Measurements from ENCODE around the gene GNL1.
A peak's percentile ranks its signal among the peaks of the same experiment; 100 is the strongest.

Gene GNL1

DNA sequence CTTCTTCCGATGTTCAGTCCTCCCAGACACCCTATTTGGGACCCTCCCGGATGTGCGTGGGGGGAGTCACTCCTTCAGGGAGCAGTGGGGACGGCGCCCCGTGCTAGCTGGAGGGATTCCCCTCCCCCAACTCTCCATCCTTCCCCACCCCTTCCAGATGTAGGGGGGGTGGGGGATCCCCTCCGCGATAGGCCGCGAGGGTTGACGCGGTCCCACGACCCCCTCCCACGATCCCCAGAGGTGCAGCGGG lies 548 bp downstream of the GNL1 start:
- peak overlapping the region; percentile 86 for H3K4me3 ChIP-seq (ENCODE audit: low read depth, low read length)
- no peaks in the 10 kb centered on the region for H3K9me3 ChIP-seq (ENCODE audit: control insufficient read depth, insufficient read depth, low read depth, low read length)
- peak overlapping the region; percentile 74 for H3K27ac ChIP-seq (ENCODE audit: extremely low read depth, low read depth, low read length)
- H3K4me1 ChIP-seq (ENCODE audit: control insufficient read depth, insufficient read depth, low read length), result 0 out of 2 replicates have a peak, but pooled peaks cover 3% of the 10 kb centered on the region
- POLR2A ChIA-PET, result interaction anchor here (0.6 to 4.1 kb wide), 11 partner anchors 10 to 1959 kb away, joined by 3 to 41 read pairs (median 6); partner anchors contain the start of genes ABCF1 and DHX16
- H3K36me3 ChIP-seq (ENCODE audit: control insufficient read depth in 2 of 2, insufficient read depth in 1 of 2, low read length in 2 of 2), result peaks cover 24 to 55% of the 10 kb centered on the region in 2 experiments
- TF ChIP-seq ZNF223 (tag by site-specific recombination; IDR thresholded peaks at IDR 0.05) (no peak), ZNF394 (tag by site-specific recombination; IDR thresholded peaks at IDR 0.05; ENCODE audit: borderline replicate concordance) (no peak), ZNF768 (tag by site-specific recombination; IDR thresholded peaks at IDR 0.05) (no peak), GLI4 (tag by site-specific recombination; IDR thresholded peaks at IDR 0.05) (no peak), ZNF561 (tag by site-specific recombination; IDR thresholded peaks at IDR 0.05; ENCODE audit: borderline replicate concordance) (no peak), ZFP37 (tag by site-specific recombination; IDR thresholded peaks at IDR 0.05) (0 out of 2 replicates have a peak, but pooled peaks have one; percentile 62), ZBTB48 (tag by site-specific recombination; IDR thresholded peaks at IDR 0.05) (peak; percentile 67; the same call in 1 of the 2 replicates), BCL11A (tag by site-specific recombination; IDR thresholded peaks at IDR 0.05; ENCODE audit: low read depth) (peak; percentile 27; the same call in 1 of the 2 replicates), WT1 (tag by site-specific recombination; IDR thresholded peaks at IDR 0.05) (peak; percentile 26), ZFHX2 (tag by site-specific recombination; conservative IDR thresholded peaks at IDR 0.05) (peak; percentile 65), RBAK (tag by site-specific recombination; IDR thresholded peaks at IDR 0.05) (no peak), SETDB1 (IDR thresholded peaks at IDR 0.05; ENCODE audit: insufficient read length, low read length) (no peak), ZNF837 (tag by site-specific recombination; IDR thresholded peaks at IDR 0.05) (no peak), ZNF175 (tag by site-specific recombination; IDR thresholded peaks at IDR 0.05) (no peak), ZBTB1 (tag by site-specific recombination; IDR thresholded peaks at IDR 0.05) (no peak), ZNF341 (tag by site-specific recombination; IDR thresholded peaks at IDR 0.05; ENCODE audit: low read depth) (peak; percentile 49; the same call in 1 of the 2 replicates), GFI1B (tag by site-specific recombination; IDR thresholded peaks at IDR 0.05) (no peak), ZNF335 (tag by site-specific recombination; conservative IDR thresholded peaks at IDR 0.05) (no peak), ZNF239 (tag by site-specific recombination; IDR thresholded peaks at IDR 0.05) (no peak), ZNF776 (tag by site-specific recombination; IDR thresholded peaks at IDR 0.05; ENCODE audit: borderline replicate concordance) (no peak), KLF10 (tag by site-specific recombination; IDR thresholded peaks at IDR 0.05) (no peak)
- TF ChIP-seq, protein P1, sequence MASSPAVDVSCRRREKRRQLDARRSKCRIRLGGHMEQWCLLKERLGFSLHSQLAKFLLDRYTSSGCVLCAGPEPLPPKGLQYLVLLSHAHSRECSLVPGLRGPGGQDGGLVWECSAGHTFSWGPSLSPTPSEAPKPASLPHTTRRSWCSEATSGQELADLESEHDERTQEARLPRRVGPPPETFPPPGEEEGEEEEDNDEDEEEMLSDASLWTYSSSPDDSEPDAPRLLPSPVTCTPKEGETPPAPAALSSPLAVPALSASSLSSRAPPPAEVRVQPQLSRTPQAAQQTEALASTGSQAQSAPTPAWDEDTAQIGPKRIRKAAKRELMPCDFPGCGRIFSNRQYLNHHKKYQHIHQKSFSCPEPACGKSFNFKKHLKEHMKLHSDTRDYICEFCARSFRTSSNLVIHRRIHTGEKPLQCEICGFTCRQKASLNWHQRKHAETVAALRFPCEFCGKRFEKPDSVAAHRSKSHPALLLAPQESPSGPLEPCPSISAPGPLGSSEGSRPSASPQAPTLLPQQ (tag by site-specific recombination; IDR thresholded peaks at IDR 0.05), result no peak
- TF ChIP-seq, protein P2, sequence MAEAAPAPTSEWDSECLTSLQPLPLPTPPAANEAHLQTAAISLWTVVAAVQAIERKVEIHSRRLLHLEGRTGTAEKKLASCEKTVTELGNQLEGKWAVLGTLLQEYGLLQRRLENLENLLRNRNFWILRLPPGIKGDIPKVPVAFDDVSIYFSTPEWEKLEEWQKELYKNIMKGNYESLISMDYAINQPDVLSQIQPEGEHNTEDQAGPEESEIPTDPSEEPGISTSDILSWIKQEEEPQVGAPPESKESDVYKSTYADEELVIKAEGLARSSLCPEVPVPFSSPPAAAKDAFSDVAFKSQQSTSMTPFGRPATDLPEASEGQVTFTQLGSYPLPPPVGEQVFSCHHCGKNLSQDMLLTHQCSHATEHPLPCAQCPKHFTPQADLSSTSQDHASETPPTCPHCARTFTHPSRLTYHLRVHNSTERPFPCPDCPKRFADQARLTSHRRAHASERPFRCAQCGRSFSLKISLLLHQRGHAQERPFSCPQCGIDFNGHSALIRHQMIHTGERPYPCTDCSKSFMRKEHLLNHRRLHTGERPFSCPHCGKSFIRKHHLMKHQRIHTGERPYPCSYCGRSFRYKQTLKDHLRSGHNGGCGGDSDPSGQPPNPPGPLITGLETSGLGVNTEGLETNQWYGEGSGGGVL (tag by site-specific recombination; IDR thresholded peaks at IDR 0.05), result peak; percentile 50
- TF ChIP-seq, protein P3, sequence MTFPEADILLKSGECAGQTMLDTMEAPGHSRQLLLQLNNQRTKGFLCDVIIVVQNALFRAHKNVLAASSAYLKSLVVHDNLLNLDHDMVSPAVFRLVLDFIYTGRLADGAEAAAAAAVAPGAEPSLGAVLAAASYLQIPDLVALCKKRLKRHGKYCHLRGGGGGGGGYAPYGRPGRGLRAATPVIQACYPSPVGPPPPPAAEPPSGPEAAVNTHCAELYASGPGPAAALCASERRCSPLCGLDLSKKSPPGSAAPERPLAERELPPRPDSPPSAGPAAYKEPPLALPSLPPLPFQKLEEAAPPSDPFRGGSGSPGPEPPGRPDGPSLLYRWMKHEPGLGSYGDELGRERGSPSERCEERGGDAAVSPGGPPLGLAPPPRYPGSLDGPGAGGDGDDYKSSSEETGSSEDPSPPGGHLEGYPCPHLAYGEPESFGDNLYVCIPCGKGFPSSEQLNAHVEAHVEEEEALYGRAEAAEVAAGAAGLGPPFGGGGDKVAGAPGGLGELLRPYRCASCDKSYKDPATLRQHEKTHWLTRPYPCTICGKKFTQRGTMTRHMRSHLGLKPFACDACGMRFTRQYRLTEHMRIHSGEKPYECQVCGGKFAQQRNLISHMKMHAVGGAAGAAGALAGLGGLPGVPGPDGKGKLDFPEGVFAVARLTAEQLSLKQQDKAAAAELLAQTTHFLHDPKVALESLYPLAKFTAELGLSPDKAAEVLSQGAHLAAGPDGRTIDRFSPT (tag by site-specific recombination; IDR thresholded peaks at IDR 0.05), result no peak
- TF ChIP-seq, protein P4, sequence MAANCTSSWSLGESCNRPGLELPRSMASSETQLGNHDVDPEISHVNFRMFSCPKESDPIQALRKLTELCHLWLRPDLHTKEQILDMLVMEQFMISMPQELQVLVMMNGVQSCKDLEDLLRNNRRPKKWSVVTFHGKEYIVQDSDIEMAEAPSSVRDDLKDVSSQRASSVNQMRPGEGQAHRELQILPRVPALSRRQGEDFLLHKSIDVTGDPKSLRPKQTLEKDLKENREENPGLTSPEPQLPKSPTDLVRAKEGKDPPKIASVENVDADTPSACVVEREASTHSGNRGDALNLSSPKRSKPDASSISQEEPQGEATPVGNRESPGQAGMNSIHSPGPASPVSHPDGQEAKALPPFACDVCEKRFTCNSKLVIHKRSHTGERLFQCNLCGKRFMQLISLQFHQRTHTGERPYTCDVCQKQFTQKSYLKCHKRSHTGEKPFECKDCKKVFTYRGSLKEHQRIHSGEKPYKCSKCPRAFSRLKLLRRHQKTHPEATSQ (tag by site-specific recombination; IDR thresholded peaks at IDR 0.05), result no peak
- CTCF ChIA-PET, result interaction anchor here (0.6 to 9.2 kb wide), 5 partner anchors 13 to 145 kb away, joined by 3 to 175 read pairs (median 3); partner anchors contain the start of gene DHX16

All from HEK293 (cell line).